NCI-H2171 (cell line): ENCODE measurements around the gene IL18R1.

ENCODE experiments used
- DNase-seq: peaks from one replicate; lab custom pipeline; 2025; lab: John Stamatoyannopoulos, UW

Gene IL18R1

DNA sequence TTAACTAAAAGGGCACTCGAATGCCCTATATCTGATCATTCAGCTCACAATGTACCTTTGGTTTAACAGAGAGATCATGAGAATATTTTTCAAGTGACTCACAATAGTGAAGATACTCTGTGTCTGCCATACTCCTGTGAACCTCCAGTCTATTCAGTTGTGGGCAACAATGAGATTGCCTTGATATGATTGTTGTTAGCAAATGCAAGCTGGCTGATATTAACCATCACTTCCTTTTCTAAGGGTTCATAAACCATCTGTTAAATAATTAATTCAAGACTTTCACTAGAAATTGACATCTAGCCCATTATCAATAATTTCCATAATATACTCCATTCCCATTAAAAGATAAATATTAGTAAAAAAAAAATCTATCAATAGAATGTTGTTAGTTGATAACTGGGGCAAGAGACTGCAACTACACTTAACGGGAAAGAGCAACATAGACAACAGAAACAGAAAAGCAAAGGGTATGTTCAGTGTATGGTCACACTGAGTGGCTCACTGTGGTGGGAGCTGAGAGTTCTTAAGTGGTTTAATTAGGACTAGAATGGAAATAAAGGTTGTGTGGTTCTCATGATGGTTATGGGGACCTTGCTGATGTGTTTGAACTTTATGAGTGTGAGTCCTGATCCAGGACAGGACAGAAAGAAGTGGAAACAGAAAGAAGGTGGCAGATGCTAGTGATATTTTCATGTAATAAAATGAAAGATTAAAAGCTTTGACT lies 79.2 kb downstream of the IL18R1 start:
- DNase-seq: no peak

DNA sequence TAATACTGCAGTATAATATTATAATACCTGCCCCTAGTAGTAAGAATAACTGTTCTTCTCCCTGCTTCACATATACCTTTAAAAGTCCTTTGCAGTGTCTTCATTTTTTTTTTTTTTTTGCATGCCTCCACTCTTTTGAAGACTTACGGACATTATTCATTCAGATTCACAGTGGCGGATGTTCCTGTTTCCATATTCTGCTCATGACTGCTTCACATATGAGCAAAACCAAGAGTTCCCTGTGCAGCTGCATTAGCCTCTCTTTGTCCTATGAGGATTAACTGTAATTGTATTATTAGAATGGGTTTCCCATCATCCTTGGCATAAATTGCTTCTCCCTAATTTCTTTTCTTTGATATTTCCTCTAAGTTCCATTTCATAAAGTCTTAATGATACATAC lies 80.1 kb downstream of the IL18R1 start:
- DNase-seq: no peak

DNA sequence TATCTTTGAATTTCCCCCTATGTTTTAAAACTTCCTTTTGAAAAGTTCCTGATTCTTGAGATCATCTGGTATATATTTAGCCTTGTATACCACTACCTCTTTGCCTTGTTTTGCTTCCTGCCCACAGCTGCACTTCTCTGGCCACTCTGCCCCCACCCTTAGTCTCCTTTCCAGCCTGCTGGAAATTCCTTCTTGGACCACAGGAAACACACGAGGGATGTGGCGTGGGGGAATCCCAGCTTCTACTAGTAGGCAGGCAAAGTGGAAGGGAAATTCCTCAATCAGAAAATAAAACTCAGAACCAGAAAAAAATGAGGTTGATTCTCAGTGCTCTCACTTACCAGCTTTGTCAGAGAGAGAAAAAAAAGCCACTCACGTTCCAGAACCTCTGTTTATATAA lies 80.7 kb downstream of the IL18R1 start:
- no peak for DNase-seq

DNA sequence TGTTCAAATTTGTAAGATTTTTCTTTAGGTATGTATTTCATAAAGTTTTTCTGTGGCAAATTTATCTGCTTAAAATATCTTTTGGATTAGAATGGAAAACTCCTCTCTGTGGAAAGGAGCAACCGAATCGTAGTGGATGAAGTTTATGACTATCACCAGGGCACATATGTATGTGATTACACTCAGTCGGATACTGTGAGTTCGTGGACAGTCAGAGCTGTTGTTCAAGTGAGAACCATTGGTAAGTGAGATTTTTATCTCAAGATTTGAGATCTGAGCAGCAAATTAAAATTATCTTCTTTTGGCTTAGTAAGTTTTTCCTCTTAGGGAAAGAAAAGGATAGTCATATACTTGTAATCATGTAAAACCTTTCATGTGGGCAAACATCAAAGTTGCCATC lies 81.5 kb downstream of the IL18R1 start:
- no peak for DNase-seq

DNA sequence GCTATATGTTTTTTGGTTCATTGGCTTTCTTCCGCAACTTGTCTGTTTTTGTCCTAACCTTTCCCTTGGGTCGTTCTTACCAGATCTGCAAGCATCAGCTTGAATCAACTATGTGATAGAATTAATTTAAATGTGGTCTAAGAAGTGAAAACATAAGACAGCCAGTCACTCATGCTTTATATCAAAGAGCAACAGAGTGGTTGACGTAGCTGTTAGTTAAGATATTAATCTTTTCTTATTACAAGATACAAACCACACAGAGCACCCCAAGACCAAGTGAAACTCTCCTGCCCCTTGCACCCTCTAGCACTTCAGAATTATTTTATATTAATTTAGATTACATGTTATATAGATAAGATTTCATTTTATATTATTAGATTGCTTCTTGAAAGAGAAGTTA lies 82.5 kb downstream of the IL18R1 start:
- no peak for DNase-seq

DNA sequence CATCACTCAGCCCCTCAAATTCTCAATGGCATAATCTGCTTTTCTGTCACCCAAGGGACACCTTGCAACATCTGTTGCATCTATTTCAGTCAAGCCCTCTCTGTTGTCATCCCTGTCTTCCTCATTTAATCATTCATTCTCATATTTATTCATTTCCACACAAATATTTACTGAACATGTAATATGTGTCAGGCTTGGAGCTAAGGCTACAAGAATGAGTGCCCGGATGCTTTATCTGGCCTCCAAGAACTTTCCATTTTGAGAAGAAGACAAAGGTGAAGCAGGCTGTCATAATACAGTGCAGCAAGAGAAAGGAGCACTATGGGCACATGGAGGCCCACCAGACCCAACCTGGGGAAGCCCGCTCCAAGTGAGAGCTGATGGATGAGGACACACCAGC lies 83.0 kb downstream of the IL18R1 start:
- DNase-seq: no peak

DNA sequence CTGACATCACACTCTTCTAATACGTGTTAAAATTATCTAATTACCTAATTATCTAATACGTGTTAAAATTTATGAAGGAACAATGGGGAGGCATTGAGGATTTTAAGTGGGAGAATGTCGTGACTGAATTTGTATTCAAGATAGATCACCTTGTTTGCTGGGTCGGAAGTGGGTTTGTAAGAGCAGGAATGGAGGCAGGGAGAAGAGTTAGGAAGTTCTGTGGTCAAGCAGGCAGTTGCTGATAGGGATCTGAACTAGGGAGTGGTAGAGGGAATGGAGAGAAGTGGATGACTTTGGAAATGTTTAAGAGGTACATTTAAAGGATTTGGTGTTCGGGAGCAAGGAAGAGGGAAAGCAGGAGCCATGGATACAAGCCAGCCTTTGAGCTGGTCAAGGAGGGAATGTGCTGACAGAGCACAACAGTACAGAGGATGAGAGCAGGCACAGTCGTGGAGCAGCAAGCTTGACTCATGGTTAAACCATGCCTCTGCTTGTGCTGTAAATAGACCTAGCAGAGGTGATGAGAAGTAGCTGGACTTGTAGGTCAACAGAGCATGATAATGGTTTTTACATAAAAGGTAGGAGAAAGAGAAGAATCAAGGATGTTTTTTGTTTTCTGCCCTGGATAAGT lies 83.6 kb downstream of the IL18R1 start:
- no peak for DNase-seq

DNA sequence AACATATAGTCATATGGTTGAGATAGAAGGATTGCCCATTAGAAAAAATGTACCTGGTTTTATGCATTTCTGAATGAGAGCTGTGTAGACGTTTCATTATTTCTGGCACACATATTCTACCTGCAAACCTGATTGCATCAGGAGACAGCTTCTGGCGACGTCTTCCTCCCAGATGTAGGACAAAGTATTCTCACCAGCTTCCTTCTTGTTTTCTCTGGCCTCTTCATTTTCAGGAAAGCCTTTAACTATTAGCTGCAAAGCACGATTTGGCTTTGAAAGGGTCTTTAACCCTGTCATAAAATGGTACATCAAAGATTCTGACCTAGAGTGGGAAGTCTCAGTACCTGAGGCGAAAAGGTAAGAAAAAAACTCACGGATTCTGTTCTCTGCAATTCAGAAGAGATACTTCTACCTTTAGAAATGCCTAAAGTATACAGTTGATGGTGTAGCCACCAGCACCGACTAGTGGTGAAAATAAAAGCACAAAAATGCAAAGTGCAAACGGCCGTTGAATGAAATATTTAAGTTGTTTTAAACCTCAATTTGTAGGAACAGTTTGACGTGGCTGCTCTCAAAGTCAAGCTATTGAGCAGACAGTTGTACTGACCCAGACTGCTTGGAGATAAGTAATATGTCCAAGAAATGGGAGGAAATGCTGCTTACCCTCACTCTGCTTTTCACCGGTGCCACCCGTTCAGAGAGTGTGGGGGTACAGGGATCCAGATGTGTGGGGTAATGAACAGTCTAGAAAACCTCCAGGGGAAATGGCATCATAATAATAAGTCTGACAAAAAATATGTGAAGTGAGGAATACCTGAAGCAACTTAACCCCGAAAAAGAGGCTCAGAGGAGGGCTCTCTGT lies 87.6 kb downstream of the IL18R1 start:
- no peak for DNase-seq

DNA sequence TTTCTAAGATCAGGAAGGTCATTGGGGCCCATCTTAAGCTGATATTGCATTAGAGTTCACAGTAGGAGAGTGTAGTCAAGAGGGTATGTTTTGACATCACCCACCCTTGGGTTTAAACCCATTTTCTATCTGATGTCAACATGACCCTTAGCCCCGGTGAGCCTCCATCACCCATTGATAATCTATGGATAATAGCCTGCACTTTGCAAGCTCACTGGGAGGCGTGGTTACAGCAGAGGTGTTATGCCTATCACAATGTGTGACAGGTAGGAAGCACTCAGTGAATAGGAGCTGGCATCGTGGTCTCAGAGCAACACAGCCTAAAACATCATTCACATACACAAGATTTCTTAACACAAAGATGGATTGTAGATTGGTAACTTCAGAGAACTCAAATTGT lies 88.6 kb downstream of the IL18R1 start:
- no peak for DNase-seq

DNA sequence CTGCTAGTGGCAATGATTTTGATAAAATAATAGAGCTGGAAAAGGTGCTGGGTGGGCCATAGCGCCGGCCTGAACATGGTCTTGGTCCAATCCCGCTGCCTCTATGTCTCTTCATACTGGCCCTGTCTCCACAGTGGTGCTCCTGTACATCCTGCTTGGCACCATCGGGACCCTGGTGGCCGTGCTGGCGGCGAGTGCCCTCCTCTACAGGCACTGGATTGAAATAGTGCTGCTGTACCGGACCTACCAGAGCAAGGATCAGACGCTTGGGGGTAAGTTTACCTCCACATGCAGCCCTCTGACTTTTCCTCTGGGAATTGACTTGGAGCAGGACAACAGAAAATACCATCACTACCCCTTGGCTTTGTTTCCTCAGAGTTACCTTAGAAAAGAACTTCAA lies 91.3 kb downstream of the IL18R1 start:
- no peak for DNase-seq
